ENCODE measurements around the gene TNFRSF19.

The TNFRSF19 gene

GRCh38 chr13:23724196-23724970, 154.2 kb downstream of the TNFRSF19 start:
- no peak for DNase-seq

Measured in T-helper 9 cell (primary cell).